HG03045 (cell line): ENCODE data around the gene DUSP10.

Experiments
- ATAC-seq: cut with Tn5 transposase; IDR thresholded peaks from one replicate; pipeline ENCODE4 v1.9.1; 2021; ENCODE audit warnings: mild to moderate bottlenecking, moderate library complexity; ENCODE audit not compliant: unreplicated experiment

Gene DUSP10

GRCh38 chr1:221735999-221736398, 5.9 kb downstream of the DUSP10 start:
- ATAC-seq = no peak

GRCh38 chr1:221734187-221734586, 7.7 kb downstream of the DUSP10 start:
- ATAC-seq = no peak

GRCh38 chr1:221732052-221732451, 9.8 kb downstream of the DUSP10 start:
- ATAC-seq = no peak

- no peak for ATAC-seq
Observed at GRCh38 chr1:221729771-221730330, 12.0 kb downstream of the DUSP10 start.

GRCh38 chr1:221728037-221728505, 13.8 kb downstream of the DUSP10 start:
- ATAC-seq = no peak

- no peak for ATAC-seq
Observed at GRCh38 chr1:221727146-221728036, 14.5 kb downstream of the DUSP10 start.

- peak; percentile 56 for ATAC-seq
Observed at GRCh38 chr1:221725735-221726672, 15.9 kb downstream of the DUSP10 start.

- no peak for ATAC-seq
Observed at GRCh38 chr1:221724931-221725605, 16.8 kb downstream of the DUSP10 start.

GRCh38 chr1:221723848-221724236, 18.0 kb downstream of the DUSP10 start:
- no peak for ATAC-seq

- ATAC-seq = no peak
Observed at GRCh38 chr1:221723018-221723847, 18.7 kb downstream of the DUSP10 start.

GRCh38 chr1:221722254-221723017, 19.5 kb downstream of the DUSP10 start:
- ATAC-seq = no peak

- no peak for ATAC-seq
Observed at GRCh38 chr1:221720545-221720944, 21.3 kb downstream of the DUSP10 start.

GRCh38 chr1:221719987-221720386, 21.9 kb downstream of the DUSP10 start:
- ATAC-seq = no peak

- no peak for ATAC-seq
Observed at GRCh38 chr1:221719278-221719597, 22.7 kb downstream of the DUSP10 start.

- no peak for ATAC-seq
Observed at GRCh38 chr1:221718381-221719277, 23.3 kb downstream of the DUSP10 start.

- no peak for ATAC-seq
Observed at GRCh38 chr1:221717485-221717853, 24.4 kb downstream of the DUSP10 start.

- no peak for ATAC-seq
Observed at GRCh38 chr1:221716713-221717484, 25.0 kb downstream of the DUSP10 start.
